Prostate gland (tissue), 2 donors: ENCODE data around the gene PBRM1. TPM values are rescaled to one million over a fixed set of nuclear protein-coding genes. Genes with fewer than 3 reads are reported as not detected.

Experiments
- DNase-seq: peaks from one replicate; pipeline ENCODE4 v3.0.0-alpha.2; 2019; ENCODE audit warnings: low spot score
- H3K27ac ChIP-seq, 2 donors: fragments of 200-600 bp; sonication (generic); 2 replicates each; pipeline ENCODE4 v1.5.1; 2017 to 2019
- H3K27me3 ChIP-seq: fragments of 200-600 bp; sonication (generic); replicated peaks from 2 replicates; pipeline ENCODE4 v1.5.1; 2019; ENCODE audit not compliant: insufficient read depth
- H3K36me3 ChIP-seq, 2 donors: fragments of 200-600 bp; sonication (generic); 1 replicate in 1 of 2; 2 replicates in 1 of 2; pipeline versions ENCODE4 v1.5.1 to v1.8.1; 2017 to 2019
- H3K4me1 ChIP-seq: fragments of 200-600 bp; sonication (generic); replicated peaks from 2 replicates; pipeline ENCODE4 v1.5.1; 2019
- H3K4me3 ChIP-seq, 2 donors: fragments of 200-600 bp; sonication (generic); 2 replicates each; pipeline ENCODE4 v1.5.1; 2017 to 2019
- H3K9me3 ChIP-seq: fragments of 200-600 bp; sonication (generic); 2 replicates; pipeline ENCODE4 v1.5.1; 2017
- CTCF ChIP-seq, 4 experiments: fragments of 200-600 bp in 2 of 4; fragments of 450-650 bp in 2 of 4; sonication (generic) in 2 of 4; IDR thresholded peaks; 1 replicate in 3 of 4; 2 replicates in 1 of 4; pipeline ENCODE4 v1.5.1; 2016 to 2019; ENCODE audit warnings: antibody characterized with exemption in 4 of 4, mild to moderate bottlenecking in 2 of 4, moderate library complexity in 2 of 4
- POLR2A ChIP-seq: fragments of 450-650 bp; IDR thresholded peaks from one replicate; pipeline ENCODE4 v1.6.1; 2016; ENCODE audit warnings: antibody characterized with exemption, mild to moderate bottlenecking
- POLR2AphosphoS5 ChIP-seq: sonication (generic); formaldehyde crosslinking; IDR thresholded peaks from one replicate; pipeline ENCODE4 v1.6.1; 2017; ENCODE audit warnings: antibody characterized with exemption
- WGBS: methylation state at CpG from one replicate; pipeline ENCODE4 v1.1.5; 2018; 5-methylcytosine and 5-hydroxymethylcytosine counted together
- intact Hi-C: fragments of 100-400 bp; cut with DNase I; formaldehyde crosslinking; loops from one replicate; pipeline ENCODE4 v1.14.2; 2022
- total RNA-seq, 2 donors: library from RNA; depleted of rRNA; stranded (reverse); fragments of >200 nt; gene quantifications; one replicate each; pipeline ENCODE4 v1.1.0, GENCODE V29; 2016

The PBRM1 gene
- total RNA-seq, 2 donors from 2014 or later, result 72.5 to 77.5 TPM

GRCh38 chr3:52625041-52625440 is 60.7 kb downstream of the PBRM1 start:
- TF ChIP-seq CTCF (IDR thresholded peaks at IDR 0.05) (no peak), POLR2A (no peak), POLR2AphosphoS5 (no peak)
- Histone ChIP-seq H3K36me3 (peaks cover 0 to 5% of the 10 kb centered on the region in 2 donors), H3K9me3 (no peaks in the 10 kb centered on the region), H3K27ac (no peak overlapping the region), H3K27me3 (no peaks in the 10 kb centered on the region), H3K4me1 (no peaks in the 10 kb centered on the region), H3K4me3 (no peak overlapping the region)
- DNase-seq, result no peak
- 88% methylated on average over 3 of the region's 3 CpGs for WGBS
- intact Hi-C loops, result no loop called here

DNA sequence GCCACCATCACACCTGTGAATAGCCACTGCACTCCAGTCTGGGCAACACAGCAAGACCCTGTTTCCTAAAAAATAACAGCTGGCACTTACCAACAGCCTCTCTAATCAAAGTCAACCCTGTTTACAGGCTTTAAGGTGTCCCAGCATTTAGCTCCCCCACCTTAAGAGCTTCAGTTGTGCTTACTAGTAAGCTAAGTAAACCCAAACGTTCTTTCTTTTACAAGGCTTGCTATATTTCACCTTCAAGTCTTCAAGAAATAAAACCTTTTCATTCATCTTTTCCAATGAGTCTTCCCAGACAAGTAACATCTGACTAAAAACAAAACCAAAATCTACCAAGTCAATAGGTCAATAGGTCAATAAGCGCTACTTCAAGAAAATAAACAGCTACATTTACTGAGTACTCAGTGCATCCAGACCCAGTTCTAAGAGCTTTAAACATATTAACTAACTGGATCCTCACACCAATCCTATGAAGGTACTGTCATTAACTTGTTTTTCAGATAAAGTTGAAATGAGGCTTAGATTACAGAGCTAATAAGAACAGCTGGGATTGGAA is 62.4 kb downstream of the PBRM1 start:
- no peaks in the 10 kb centered on the region for H3K9me3 ChIP-seq
- H3K4me1 ChIP-seq, result no peaks in the 10 kb centered on the region
- H3K4me3 ChIP-seq, result no peak overlapping the region
- no peak for TF ChIP-seq POLR2A
- intact Hi-C loops, result no loop called here
- H3K36me3 ChIP-seq, result peaks cover 0 to 5% of the 10 kb centered on the region in 2 donors
- WGBS, result 60% methylated on average over 2 of the region's 2 CpGs
- no peaks in the 10 kb centered on the region for H3K27me3 ChIP-seq
- no peak overlapping the region for H3K27ac ChIP-seq
- DNase-seq, result no peak

GRCh38 chr3:52620580-52620979 is 65.1 kb downstream of the PBRM1 start:
- Histone ChIP-seq H3K27me3 (no peaks in the 10 kb centered on the region), H3K27ac (no peak overlapping the region), H3K36me3 (no peaks in the 10 kb centered on the region), H3K4me1 (no peaks in the 10 kb centered on the region), H3K4me3 (no peak overlapping the region), H3K9me3 (no peaks in the 10 kb centered on the region)
- DNase-seq, result no peak
- TF ChIP-seq POLR2A (no peak), POLR2AphosphoS5 (no peak), CTCF (IDR thresholded peaks at IDR 0.05) (no peak)
- intact Hi-C loops, result no loop called here
- WGBS, result 93% methylated on average over 2 of the region's 2 CpGs

- H3K4me1 ChIP-seq, result no peaks in the 10 kb centered on the region
- intact Hi-C loops, result no loop called here
- H3K4me3 ChIP-seq, result no peak overlapping the region
- no peaks in the 10 kb centered on the region for H3K27me3 ChIP-seq
- DNase-seq, result no peak
- TF ChIP-seq POLR2AphosphoS5, result no peak
- TF ChIP-seq POLR2A, result no peak
- TF ChIP-seq CTCF (IDR thresholded peaks at IDR 0.05), result no peak
- H3K27ac ChIP-seq, result no peak overlapping the region
- no peaks in the 10 kb centered on the region for H3K9me3 ChIP-seq
- no peaks in the 10 kb centered on the region for H3K36me3 ChIP-seq
Measured at GRCh38 chr3:52615166-52615565, 70.5 kb downstream of the PBRM1 start.

- Histone ChIP-seq H3K27ac (no peak overlapping the region), H3K4me1 (no peaks in the 10 kb centered on the region), H3K4me3 (no peak overlapping the region), H3K9me3 (no peaks in the 10 kb centered on the region), H3K27me3 (no peaks in the 10 kb centered on the region), H3K36me3 (no peaks in the 10 kb centered on the region)
- 94% methylated on average over 3 of the region's 3 CpGs for WGBS
- DNase-seq, result no peak
- intact Hi-C loops, result no loop called here
- no peak for TF ChIP-seq CTCF (IDR thresholded peaks at IDR 0.05)
- TF ChIP-seq POLR2AphosphoS5, result no peak
- TF ChIP-seq POLR2A, result no peak
Measured at GRCh38 chr3:52614689-52615088, 71.0 kb downstream of the PBRM1 start.
